Mucosa of stomach (tissue), 1 donor: Measurements from ENCODE around the gene RNF113B.

Experiments used
- H3K27me3 ChIP-seq: one replicate; pipeline ENCODE4 v1.7.0; 2013; ENCODE audit warnings: mild to moderate bottlenecking, low read length; ENCODE audit not compliant: control insufficient read depth, insufficient read depth
- H3K36me3 ChIP-seq: one replicate; pipeline ENCODE4 v1.7.0; 2013; ENCODE audit warnings: low read length; ENCODE audit not compliant: control insufficient read depth, insufficient read depth
- H3K4me1 ChIP-seq: one replicate; pipeline ENCODE4 v1.7.0; 2013; ENCODE audit warnings: mild to moderate bottlenecking, low read length; ENCODE audit not compliant: control insufficient read depth, insufficient read depth
- H3K4me3 ChIP-seq: one replicate; pipeline ENCODE4 v1.7.0; 2013; ENCODE audit warnings: low read length
- H3K9ac ChIP-seq: one replicate; pipeline ENCODE4 v1.7.0; 2013; ENCODE audit warnings: mild to moderate bottlenecking, low read length, moderate library complexity
- H3K9me3 ChIP-seq: one replicate; pipeline ENCODE4 v1.7.0; 2013; ENCODE audit warnings: mild to moderate bottlenecking, low read length, moderate library complexity; ENCODE audit not compliant: control insufficient read depth
- donor health status: Pancreatic carcinoma.

Gene RNF113B

GRCh38 chr13:98216711-98217285 is 39.7 kb upstream of the RNF113B start:
- Histone ChIP-seq H3K9me3 (no peaks in the 10 kb centered on the region), H3K36me3 (no peaks in the 10 kb centered on the region), H3K4me1 (peaks cover 20% of the 10 kb centered on the region), H3K9ac (no peak overlapping the region), H3K4me3 (no peak overlapping the region), H3K27me3 (no peaks in the 10 kb centered on the region)

DNA sequence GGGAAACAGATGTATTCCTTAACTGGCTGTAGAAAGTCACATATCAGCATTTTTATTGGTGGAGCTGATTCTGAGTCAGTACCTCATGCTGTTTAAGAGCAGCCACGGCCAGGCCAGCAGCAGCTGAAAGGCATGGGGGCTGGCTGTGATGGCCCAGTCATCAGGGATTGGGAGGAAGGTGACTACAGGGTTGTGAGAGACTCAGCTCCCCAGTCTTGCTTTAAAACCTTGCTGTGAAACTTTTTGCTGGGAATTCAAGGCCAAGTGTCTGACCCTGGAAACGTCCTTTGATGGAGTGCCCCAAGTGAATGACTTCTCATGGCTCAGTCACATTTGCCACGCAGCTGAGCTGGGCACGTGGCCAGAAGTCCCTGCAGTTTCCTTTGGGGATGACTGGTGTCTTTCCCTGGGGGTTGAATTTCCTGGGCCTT is 39.1 kb upstream of the RNF113B start:
- H3K9me3 ChIP-seq: no peaks in the 10 kb centered on the region
- no peak overlapping the region for H3K9ac ChIP-seq
- no peaks in the 10 kb centered on the region for H3K36me3 ChIP-seq
- peaks cover 20% of the 10 kb centered on the region for H3K4me1 ChIP-seq
- H3K4me3 ChIP-seq: no peak overlapping the region
- H3K27me3 ChIP-seq: no peaks in the 10 kb centered on the region

GRCh38 chr13:98215508-98215907 is 38.4 kb upstream of the RNF113B start:
- Histone ChIP-seq H3K4me3 (no peak overlapping the region), H3K9ac (no peak overlapping the region), H3K9me3 (no peaks in the 10 kb centered on the region), H3K4me1 (peaks cover 20% of the 10 kb centered on the region), H3K27me3 (no peaks in the 10 kb centered on the region), H3K36me3 (no peaks in the 10 kb centered on the region)

DNA sequence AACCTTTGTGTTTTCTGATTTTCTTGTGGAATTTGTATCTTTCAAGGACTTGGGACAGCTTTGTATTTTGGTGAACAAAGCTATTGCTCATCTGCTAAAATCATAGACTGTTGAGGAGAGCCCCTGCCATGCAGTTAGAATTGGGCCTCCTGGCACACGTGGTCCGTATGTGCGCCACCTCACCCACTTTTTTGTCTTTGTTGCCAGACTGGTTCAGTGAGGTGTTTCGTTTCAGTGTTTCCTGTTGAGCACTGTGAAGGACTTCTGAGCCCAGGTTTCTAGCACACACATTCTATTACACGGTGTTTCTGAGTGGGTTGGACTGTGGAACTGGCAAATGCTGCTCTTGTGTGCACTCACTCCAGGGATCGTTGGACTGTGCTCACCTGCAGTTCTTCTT is 37.6 kb upstream of the RNF113B start:
- Histone ChIP-seq H3K4me3 (no peak overlapping the region), H3K36me3 (no peaks in the 10 kb centered on the region), H3K9ac (no peak overlapping the region), H3K9me3 (no peaks in the 10 kb centered on the region), H3K4me1 (peaks cover 20% of the 10 kb centered on the region), H3K27me3 (no peaks in the 10 kb centered on the region)

DNA sequence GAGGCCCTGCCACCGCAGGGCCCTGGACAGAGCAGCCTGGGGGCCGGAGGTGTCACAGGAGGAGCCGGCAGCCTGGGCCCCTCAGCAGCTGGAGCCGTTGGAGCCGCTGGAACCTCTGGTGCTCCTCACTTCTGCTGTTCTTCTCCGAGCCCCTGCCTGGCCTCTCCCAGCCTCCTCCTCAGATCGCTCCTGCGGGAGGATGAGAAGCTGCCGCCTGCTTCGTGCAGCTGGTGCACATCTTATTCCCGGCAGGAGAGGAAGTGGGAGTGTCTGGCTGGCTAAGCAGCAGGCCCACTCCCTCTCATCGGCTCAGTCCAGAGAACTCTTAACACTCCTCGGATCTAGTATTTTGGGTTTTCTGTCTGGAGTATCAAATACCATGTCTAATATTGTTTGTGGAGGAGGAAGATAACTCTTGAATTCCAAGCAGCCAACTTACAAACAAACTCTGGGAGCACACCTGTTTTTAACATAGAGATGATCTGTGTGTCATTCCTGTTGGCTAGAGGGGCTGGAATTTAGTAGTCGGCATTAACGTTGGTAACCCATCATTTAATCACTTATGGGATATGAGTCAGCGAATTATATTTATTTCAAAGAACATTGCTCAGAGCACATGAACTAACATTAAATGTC is 37.1 kb upstream of the RNF113B start:
- H3K4me3 ChIP-seq: no peak overlapping the region
- no peaks in the 10 kb centered on the region for H3K9me3 ChIP-seq
- H3K4me1 ChIP-seq: peaks cover 20% of the 10 kb centered on the region
- no peak overlapping the region for H3K9ac ChIP-seq
- H3K27me3 ChIP-seq: no peaks in the 10 kb centered on the region
- H3K36me3 ChIP-seq: no peaks in the 10 kb centered on the region

GRCh38 chr13:98213354-98213753 is 36.3 kb upstream of the RNF113B start:
- Histone ChIP-seq H3K4me3 (no peak overlapping the region), H3K36me3 (no peaks in the 10 kb centered on the region), H3K27me3 (no peaks in the 10 kb centered on the region), H3K9me3 (no peaks in the 10 kb centered on the region), H3K9ac (no peak overlapping the region), H3K4me1 (peaks cover 20% of the 10 kb centered on the region)

DNA sequence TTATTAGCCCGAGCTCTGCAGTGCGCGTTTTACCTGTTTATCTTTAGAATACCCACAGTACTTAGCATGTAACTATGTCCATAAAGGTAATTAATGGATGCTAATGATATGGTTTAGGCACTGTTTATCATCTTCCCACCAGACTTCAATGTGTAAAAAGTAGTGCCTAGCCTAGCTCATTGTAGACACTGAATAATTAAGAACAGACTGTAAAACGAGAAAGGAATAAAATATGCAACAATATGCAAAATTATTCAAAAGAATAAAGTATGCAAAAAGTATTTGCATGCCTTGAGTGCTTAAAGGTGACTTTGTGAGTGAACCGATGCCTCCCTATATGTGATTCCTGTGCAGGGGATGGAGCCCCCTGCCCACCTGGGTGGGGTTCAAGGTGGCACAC is 35.7 kb upstream of the RNF113B start:
- peaks cover 20% of the 10 kb centered on the region for H3K4me1 ChIP-seq
- no peaks in the 10 kb centered on the region for H3K27me3 ChIP-seq
- H3K9me3 ChIP-seq: no peaks in the 10 kb centered on the region
- H3K4me3 ChIP-seq: no peak overlapping the region
- H3K9ac ChIP-seq: no peak overlapping the region
- no peaks in the 10 kb centered on the region for H3K36me3 ChIP-seq

GRCh38 chr13:98208606-98209005 is 31.5 kb upstream of the RNF113B start:
- Histone ChIP-seq H3K4me1 (peaks cover under 1% of the 10 kb centered on the region), H3K36me3 (no peaks in the 10 kb centered on the region), H3K27me3 (no peaks in the 10 kb centered on the region), H3K4me3 (no peak overlapping the region), H3K9ac (no peak overlapping the region), H3K9me3 (no peaks in the 10 kb centered on the region)

GRCh38 chr13:98207416-98207815 is 30.3 kb upstream of the RNF113B start:
- H3K36me3 ChIP-seq: no peaks in the 10 kb centered on the region
- H3K4me1 ChIP-seq: no peaks in the 10 kb centered on the region
- H3K4me3 ChIP-seq: no peak overlapping the region
- H3K27me3 ChIP-seq: no peaks in the 10 kb centered on the region
- H3K9me3 ChIP-seq: no peaks in the 10 kb centered on the region
- H3K9ac ChIP-seq: no peak overlapping the region

GRCh38 chr13:98206946-98207345 is 29.9 kb upstream of the RNF113B start:
- Histone ChIP-seq H3K9ac (no peak overlapping the region), H3K9me3 (no peaks in the 10 kb centered on the region), H3K4me1 (peaks cover 5% of the 10 kb centered on the region), H3K4me3 (no peak overlapping the region), H3K36me3 (no peaks in the 10 kb centered on the region), H3K27me3 (no peaks in the 10 kb centered on the region)

DNA sequence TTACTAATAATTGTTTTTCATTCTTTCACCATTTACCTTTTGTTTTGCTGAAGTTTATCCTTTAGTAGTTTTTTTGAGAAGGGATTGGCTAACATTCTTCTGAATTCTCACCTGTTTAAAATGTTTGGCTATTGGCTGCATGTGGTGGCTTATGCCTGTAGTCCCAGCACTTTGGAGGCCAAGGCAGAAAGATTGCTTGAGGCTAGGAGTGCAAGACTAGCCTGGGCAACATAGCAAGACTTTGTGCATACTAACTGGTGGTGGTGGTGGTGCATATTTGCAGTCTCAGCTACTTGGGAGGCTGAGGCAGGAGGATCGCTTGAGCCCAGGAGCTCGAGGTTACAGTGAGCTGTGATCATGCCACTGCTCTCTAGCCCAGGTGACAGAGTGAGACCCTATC is 27.5 kb upstream of the RNF113B start:
- Histone ChIP-seq H3K4me1 (peaks cover 14% of the 10 kb centered on the region), H3K4me3 (no peak overlapping the region), H3K9ac (no peak overlapping the region), H3K27me3 (no peaks in the 10 kb centered on the region), H3K9me3 (no peaks in the 10 kb centered on the region), H3K36me3 (no peaks in the 10 kb centered on the region)

DNA sequence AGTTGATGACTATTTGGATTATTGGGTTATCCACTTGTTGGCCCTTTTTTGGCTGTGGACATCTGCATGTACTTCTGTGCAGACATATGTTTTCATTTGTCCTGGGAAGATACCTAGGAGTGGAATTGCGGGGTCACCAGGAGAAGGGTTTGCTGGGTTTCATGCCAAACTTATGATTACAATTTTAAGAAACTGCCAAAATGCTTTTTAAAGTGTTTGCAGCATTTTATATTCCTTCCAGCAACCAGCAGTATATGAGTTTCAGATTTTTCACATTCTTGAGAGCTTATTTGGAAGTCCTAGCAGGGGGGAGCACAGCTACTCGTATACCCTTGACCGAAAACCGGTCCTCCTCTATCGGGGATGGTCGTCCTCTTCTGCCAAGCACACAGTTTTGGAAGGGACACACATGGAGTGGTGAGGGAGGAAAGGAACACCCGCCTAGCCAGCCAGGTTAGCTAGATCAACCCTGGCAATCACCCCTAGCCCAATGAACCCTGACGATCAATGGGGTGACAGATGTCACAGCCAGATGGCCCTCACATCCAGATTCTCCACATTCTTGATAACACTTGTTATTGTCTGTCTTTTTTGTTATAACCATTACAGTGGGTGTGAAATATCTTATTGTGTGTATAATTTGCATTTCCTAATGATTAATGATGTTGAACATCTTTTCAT is 26.7 kb upstream of the RNF113B start:
- no peaks in the 10 kb centered on the region for H3K36me3 ChIP-seq
- H3K9me3 ChIP-seq: no peaks in the 10 kb centered on the region
- peaks cover 19% of the 10 kb centered on the region for H3K4me1 ChIP-seq
- no peak overlapping the region for H3K9ac ChIP-seq
- H3K27me3 ChIP-seq: no peaks in the 10 kb centered on the region
- H3K4me3 ChIP-seq: no peak overlapping the region
